Body of pancreas (tissue), 4 donors: ENCODE data around the gene DRD5. TPM values are rescaled to one million over a fixed set of nuclear protein-coding genes. Genes with fewer than 3 reads are reported as not detected.

Experiments
- ATAC-seq: fragments of 150-250 bp; one replicate; pipeline ENCODE4 v1.9.1; 2016
- DNase-seq, 4 donors: peaks; one replicate each; pipeline ENCODE4 v3.0.0-alpha.2; 2019
- H3K27ac ChIP-seq, 4 donors: fragments of 200-600 bp; sonication (generic); 1 replicate in 3 of 4; 2 replicates in 1 of 4; pipeline versions ENCODE4 v1.5.1 to v1.6.1; 2016 to 2019; ENCODE audit warnings: mild to moderate bottlenecking in 1 of 4, mixed read lengths in 1 of 4, moderate library complexity in 1 of 4
- H3K27me3 ChIP-seq, 2 donors: fragments of 200-600 bp; sonication (generic); one replicate each; pipeline ENCODE4 v1.6.0; 2016; ENCODE audit warnings: mild to moderate bottlenecking in 1 of 2
- H3K36me3 ChIP-seq, 2 donors: fragments of 200-600 bp; sonication (generic); replicated peaks in 1 of 2; 2 replicates each; pipeline ENCODE4 v1.5.1; 2016; ENCODE audit warnings: low read depth in 2 of 2; ENCODE audit not compliant: insufficient read depth in 1 of 2
- H3K4me1 ChIP-seq: fragments of 200-600 bp; sonication (generic); one replicate; pipeline ENCODE4 v1.6.0; 2016
- H3K4me3 ChIP-seq, 2 donors: fragments of 200-600 bp; sonication (generic); 1 replicate in 1 of 2; 2 replicates in 1 of 2; pipeline ENCODE4 v1.5.1; 2016 to 2019
- H3K9me3 ChIP-seq, 3 donors: fragments of 200-600 bp; sonication (generic); 1 replicate in 2 of 3; 2 replicates in 1 of 3; pipeline ENCODE4 v1.5.1; 2016
- POLR2A ChIP-seq, 3 donors: fragments of 450-650 bp; IDR thresholded peaks; one replicate each; pipeline ENCODE4 v1.6.1; 2016; ENCODE audit warnings: antibody characterized with exemption in 3 of 3, mild to moderate bottlenecking in 2 of 3
- WGBS, 2 donors: methylation state at CpG; one replicate each; pipeline ENCODE4 v1.1.5; 2017; 5-methylcytosine and 5-hydroxymethylcytosine counted together
- intact Hi-C: fragments of 100-400 bp; cut with DNase I; formaldehyde crosslinking; loops from one replicate; pipeline ENCODE4 v1.15.1; 2023
- total RNA-seq, 2 donors: library from RNA; depleted of rRNA; stranded (reverse); fragments of >200 nt; gene quantifications; one replicate each; pipeline ENCODE4 v1.1.0, GENCODE V29; 2016
- TF ChIP-seq, protein P1 (sequence below), 7 experiments: fragments of 450-650 bp in 4 of 7; fragments of 200-600 bp in 3 of 7; sonication (generic) in 3 of 7; IDR thresholded peaks; one replicate each; pipeline ENCODE4 v1.5.1; 2016 to 2019; ENCODE audit warnings: antibody characterized with exemption in 7 of 7

The DRD5 gene
- total RNA-seq, 2 donors from 2014 or later: not detected

DNA sequence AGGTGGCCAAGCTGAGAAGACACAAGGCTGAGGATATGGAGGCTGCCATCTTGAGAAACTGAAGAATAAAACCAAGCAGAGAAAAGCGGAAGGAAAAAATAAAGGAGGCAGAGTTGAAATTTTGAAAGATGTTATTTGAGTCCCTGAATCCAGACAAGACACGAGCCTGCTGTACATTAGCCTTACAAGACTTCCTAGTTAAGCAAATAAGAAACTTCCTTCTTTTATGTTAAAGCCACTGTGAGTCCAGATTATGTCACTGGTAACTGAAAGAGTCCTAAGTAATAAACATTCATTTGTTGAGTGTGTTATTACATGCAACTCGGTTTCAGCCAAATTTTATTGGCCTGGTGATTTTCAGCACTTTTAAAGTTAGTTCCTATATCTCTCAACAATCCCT is 30.4 kb downstream of the DRD5 start:
- H3K36me3 ChIP-seq: no peaks in the 10 kb centered on the region
- H3K4me3 ChIP-seq: no peak overlapping the region
- DNase-seq (no peak), ATAC-seq (no peak)
- no peak for TF ChIP-seq POLR2A (IDR thresholded peaks at IDR 0.05)
- TF ChIP-seq, protein P1, sequence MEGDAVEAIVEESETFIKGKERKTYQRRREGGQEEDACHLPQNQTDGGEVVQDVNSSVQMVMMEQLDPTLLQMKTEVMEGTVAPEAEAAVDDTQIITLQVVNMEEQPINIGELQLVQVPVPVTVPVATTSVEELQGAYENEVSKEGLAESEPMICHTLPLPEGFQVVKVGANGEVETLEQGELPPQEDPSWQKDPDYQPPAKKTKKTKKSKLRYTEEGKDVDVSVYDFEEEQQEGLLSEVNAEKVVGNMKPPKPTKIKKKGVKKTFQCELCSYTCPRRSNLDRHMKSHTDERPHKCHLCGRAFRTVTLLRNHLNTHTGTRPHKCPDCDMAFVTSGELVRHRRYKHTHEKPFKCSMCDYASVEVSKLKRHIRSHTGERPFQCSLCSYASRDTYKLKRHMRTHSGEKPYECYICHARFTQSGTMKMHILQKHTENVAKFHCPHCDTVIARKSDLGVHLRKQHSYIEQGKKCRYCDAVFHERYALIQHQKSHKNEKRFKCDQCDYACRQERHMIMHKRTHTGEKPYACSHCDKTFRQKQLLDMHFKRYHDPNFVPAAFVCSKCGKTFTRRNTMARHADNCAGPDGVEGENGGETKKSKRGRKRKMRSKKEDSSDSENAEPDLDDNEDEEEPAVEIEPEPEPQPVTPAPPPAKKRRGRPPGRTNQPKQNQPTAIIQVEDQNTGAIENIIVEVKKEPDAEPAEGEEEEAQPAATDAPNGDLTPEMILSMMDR (IDR thresholded peaks at IDR 0.05): no peak
- 51 to 59% methylated on average over 3 of the region's 3 CpGs for WGBS, 2 donors
- H3K27me3 ChIP-seq: no peaks in the 10 kb centered on the region
- no peak overlapping the region for H3K27ac ChIP-seq
- no peaks in the 10 kb centered on the region for H3K9me3 ChIP-seq
- no peaks in the 10 kb centered on the region for H3K4me1 ChIP-seq
- intact Hi-C loops: no loop called here

DNA sequence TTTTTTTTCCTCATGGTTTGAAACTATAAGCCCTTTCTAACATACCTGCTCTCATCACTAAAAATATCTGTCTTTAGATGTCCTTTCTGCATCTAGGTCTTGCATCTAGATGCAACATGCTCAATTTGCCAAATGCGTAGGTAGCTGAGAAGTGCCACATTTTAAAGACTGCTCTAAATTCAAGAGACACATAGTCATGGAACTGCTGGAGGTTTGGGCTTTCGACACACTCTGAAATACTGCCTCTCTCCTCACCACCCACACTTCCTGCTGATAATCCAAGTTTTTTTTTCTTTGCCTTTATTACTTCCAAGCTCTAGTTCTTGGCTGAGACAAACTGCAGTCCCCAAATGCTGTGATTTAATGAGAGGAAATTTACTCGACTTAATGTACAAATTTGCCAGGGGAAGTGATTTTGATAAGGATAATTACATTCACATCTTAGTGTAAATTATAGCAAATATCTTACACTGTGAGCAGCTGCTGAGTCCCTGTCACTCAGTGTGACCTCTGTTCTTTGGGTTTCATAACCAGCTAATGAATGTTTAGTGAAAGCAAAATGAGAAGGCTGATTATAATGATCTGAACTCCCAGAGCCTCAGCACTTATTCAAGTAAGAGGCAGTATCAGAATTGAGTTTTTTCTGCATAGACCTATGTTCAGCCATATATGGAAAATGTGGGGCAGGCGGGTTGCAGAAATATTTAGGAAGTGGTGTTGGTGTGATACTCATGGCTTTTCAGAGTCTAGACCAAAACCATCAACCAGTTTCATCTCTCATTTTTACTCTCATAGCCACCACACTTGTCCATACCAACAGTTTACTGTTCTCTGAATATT is 31.3 kb downstream of the DRD5 start:
- DNase-seq: peak in 1 of 4 donors; percentile 9
- no peaks in the 10 kb centered on the region for H3K36me3 ChIP-seq
- no peaks in the 10 kb centered on the region for H3K4me1 ChIP-seq

DNA sequence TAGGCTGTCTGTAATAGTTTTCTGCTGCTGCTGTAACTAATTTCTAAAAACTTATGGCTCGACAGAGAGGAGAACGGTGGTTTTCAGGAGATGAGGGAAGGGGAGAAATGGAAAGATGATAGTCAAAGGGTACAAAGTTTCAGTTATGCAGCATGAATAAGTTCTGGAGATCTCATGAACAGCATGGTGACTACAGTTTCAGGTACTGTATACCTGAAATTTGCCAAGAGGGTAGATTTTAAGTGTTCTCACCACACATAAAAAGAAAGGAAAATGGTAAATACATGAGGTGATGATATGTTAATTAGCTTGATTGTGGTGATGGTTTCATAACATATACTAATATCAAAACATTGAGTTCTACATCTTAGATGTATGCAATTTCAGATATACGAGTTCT is 34.9 kb downstream of the DRD5 start:
- Histone ChIP-seq H3K36me3 (no peaks in the 10 kb centered on the region), H3K9me3 (no peaks in the 10 kb centered on the region), H3K27ac (no peak overlapping the region), H3K4me1 (no peaks in the 10 kb centered on the region), H3K27me3 (no peaks in the 10 kb centered on the region), H3K4me3 (no peak overlapping the region)
- WGBS, 2 donors: 68 to 70% methylated on average over 3 of the region's 3 CpGs
- DNase-seq (no peak), ATAC-seq (no peak)
- intact Hi-C loops: no loop called here
- TF ChIP-seq POLR2A (IDR thresholded peaks at IDR 0.05): no peak
- TF ChIP-seq, protein P1 (IDR thresholded peaks at IDR 0.05): no peak

More for the DNA sequence above, 31.3 kb downstream of the DRD5 start:
- no peak overlapping the region for H3K27ac ChIP-seq
- ATAC-seq: no peak
- TF ChIP-seq POLR2A (IDR thresholded peaks at IDR 0.05): no peak
- TF ChIP-seq, protein P1 (IDR thresholded peaks at IDR 0.05): no peak
- H3K9me3 ChIP-seq: no peaks in the 10 kb centered on the region
- no peak overlapping the region for H3K4me3 ChIP-seq
- no peaks in the 10 kb centered on the region for H3K27me3 ChIP-seq
- intact Hi-C loops: no loop called here
- WGBS, 2 donors: 45 to 58% methylated on average over 4 of the region's 4 CpGs

DNA sequence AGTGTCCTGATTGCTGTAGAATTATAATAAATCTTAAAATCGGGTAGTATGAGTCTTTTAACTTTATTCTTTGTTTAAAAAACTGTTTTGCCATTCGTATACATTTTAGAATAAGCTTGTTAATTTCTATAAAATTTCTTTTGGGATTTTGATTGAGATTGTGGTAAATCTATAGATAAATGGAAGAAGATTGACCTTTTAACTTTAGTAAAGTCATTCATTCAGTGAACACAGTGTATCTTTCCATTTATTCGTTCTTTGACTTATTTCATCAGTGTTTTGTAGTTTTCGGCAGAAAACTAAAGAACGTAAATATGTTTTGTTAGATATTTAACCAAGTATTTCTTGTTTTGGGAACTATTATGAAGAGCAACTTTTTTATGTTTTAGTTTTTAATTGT is 38.9 kb downstream of the DRD5 start:
- no peak for TF ChIP-seq POLR2A (IDR thresholded peaks at IDR 0.05)
- TF ChIP-seq, protein P1 (IDR thresholded peaks at IDR 0.05): no peak
- WGBS, 2 donors: 62 to 69% methylated on average over 5 of the region's 5 CpGs

DNA sequence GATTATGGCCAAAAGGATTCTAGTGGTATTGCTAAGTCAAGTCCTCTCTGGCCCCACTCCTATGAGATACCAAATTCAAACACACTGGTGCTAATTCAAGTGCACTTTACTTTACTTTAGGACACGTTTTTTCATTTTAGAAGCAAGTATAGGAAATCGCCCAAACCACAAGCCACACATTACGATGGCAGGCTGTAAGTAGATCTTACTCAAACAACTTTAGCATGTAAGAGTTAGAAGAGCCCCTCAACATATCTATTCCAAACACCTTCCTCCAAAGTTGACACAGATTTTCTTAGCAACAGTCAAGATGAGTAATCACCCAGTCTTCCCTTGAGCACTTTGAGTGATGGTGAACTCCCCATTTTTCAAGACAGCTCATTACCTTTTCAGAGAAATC is 43.6 kb downstream of the DRD5 start:
- no peaks in the 10 kb centered on the region for H3K4me1 ChIP-seq
- no peak for DNase-seq
- no peak for ATAC-seq
- H3K9me3 ChIP-seq: no peaks in the 10 kb centered on the region
- H3K4me3 ChIP-seq: no peak overlapping the region
- 45 to 61% methylated on average over 3 of the region's 3 CpGs for WGBS, 2 donors
- H3K27me3 ChIP-seq: no peaks in the 10 kb centered on the region
- no peak for TF ChIP-seq POLR2A (IDR thresholded peaks at IDR 0.05)
- TF ChIP-seq, protein P1 (IDR thresholded peaks at IDR 0.05): no peak
- no peaks in the 10 kb centered on the region for H3K36me3 ChIP-seq
- intact Hi-C loops: no loop called here
- no peak overlapping the region for H3K27ac ChIP-seq

More for the DNA sequence above, 38.9 kb downstream of the DRD5 start:
- DNase-seq (no peak), ATAC-seq (no peak)
- no peaks in the 10 kb centered on the region for H3K36me3 ChIP-seq
- H3K27me3 ChIP-seq: no peaks in the 10 kb centered on the region
- H3K27ac ChIP-seq: no peak overlapping the region
- no peak overlapping the region for H3K4me3 ChIP-seq
- no peaks in the 10 kb centered on the region for H3K9me3 ChIP-seq
- H3K4me1 ChIP-seq: no peaks in the 10 kb centered on the region
- intact Hi-C loops: no loop called here
